Measurements from ENCODE around the gene ZCCHC7.
"Not testable (repeated sequence)": the region's sequence is repeated elsewhere in the genome, so short reads cannot be mapped to it uniquely, and the experiment has no call there.

Gene ZCCHC7

DNA sequence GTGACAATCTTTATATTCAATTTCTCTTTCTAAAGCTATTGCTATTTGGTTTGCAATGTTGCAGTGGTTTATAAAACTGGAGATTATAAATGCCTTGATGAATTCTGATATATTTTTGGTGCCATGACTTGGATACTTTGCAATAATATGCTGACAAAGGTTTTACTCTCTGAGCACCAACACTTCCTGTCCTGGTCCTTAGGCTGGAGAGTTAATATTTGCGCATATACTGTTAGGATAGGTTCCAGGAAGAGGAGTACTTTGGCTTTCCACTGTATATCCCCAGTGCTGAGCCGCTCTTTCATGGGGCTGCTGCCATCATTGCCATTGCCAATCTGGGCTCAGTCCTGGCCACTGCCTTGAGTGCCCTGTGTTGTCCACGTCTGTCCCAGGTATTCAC lies 139.6 kb downstream of the ZCCHC7 start:
- no peak for FAIRE-seq

DNA sequence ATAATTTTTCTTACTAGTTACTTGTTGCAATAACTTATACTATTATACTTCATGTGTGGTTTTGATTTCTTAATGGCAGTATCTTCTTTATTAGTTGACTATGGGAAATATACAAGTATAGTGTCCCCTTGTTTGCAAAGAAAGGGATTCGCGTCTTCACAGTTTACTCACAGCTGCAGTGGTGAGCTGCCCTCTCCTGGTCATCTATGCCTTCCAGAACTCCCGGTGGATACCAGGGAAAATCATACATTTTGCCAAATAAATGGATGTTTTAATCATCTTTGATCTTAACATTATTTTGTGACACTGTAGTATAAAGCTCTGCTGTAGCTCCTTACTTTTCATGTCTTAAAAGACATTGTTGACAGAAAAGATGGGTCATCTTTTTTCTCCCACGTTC lies 142.0 kb downstream of the ZCCHC7 start:
- no peak for FAIRE-seq

DNA sequence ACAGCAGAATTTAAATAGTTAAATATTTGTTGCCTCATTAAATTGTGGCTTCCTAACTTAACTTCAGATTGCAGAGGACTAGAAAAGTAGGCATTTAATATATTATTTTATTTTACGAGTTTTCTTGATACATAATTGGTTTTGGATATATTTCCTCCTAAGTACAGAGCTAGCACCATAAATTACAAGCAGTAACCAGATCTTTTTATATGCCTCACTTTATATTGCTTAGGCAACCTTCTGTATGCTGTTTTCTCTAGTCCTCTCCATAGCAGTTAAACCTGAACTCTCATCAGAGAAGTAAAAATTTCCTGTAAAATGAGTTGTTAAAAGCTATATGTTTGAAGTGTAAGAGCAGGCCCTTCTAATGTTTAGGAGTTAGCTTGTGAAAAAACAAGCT lies 144.2 kb downstream of the ZCCHC7 start:
- no peak for FAIRE-seq

DNA sequence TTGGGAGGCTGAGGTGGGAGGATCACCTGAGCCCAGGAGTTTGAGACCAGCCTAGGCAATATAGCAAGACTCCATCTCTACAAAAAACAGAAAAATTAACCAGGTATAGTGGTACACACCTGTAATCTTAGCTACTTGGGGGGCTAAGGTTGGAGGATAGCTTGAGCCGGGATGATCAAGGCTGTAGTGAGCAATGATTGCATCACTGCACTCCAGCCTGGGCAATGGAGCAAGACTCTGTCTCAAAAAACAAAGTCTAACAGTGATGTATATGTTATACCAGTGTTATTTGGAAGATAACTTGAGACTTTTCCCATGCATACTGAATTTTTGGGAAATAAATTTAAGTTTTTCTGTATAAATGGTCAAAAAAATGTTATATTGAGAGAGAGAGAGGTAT lies 146.3 kb downstream of the ZCCHC7 start:
- no peak for FAIRE-seq

DNA sequence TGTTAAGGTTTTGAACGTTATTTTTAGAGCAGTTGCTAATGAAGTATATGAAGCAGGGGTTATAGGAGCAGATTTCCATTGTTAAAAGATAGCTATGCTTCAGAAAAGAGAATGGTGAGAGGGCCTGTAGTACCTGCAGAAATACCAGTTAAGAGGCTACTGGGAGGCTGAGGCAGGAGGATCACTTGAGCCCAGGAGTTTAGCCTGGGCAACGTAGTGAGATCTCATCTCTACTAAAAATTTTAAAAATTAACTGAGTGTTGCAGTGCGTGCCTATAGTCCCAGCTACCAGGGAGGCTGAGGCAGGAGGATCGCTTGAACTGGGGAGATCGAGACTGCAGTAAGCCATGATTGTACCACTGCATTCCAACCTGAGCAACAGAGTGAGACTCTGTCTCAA lies 148.8 kb downstream of the ZCCHC7 start:
- FAIRE-seq = no peak

DNA sequence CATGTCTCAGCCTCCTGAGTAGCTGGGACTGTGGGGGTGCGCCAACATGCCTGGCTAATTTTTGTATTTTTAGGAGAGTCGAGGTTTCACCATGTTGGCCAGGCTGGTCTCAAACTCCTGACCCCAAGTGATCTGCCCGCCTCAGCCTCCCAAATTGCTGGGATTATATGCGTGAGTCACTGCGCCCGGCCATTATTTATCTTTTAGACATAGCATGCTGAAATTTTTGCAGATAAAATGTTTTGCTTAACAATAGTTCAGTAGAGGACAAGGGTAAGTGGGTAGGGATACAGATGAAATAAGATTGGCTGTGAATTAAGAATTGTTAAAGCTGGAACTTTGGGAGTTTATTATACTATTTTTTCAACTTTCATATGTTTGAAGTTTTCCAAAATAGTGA lies 151.3 kb downstream of the ZCCHC7 start:
- FAIRE-seq = no peak

DNA sequence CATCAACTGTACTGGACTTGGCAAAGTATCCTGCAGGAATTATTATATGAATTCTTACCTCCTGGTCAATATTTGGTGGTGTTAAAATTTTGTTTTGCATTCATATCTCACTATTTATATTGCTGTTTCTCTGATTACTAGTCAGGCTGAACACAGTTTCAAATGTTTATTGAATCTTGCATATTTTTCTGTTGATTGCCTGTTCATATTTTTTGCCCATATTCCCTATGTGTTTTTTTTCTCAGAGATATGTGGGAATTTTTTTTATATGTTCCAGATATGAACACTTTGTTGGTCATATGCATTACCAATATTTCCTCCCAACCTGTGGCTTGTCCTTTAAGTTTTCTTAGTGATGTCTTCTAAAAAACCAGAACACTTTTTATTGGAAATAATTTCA lies 153.2 kb downstream of the ZCCHC7 start:
- FAIRE-seq = no peak

DNA sequence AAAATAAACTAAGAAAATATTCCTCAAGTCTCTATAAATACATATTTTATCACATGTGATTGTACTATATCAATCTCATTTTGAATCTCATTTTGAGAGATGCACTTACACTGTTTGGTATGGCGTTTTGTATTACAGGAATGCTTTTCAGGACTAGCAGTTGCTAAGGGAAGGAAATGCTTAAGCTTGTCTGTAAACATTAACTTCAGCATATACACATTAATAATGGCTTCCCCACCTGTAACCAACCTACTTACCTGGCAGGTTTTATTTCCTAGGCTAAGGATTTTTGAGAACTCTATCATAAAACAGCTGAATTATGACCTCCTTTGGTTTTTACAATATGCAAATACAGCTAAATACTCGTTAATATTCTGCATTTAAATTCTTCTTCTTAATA lies 161.2 kb downstream of the ZCCHC7 start:
- no peak for FAIRE-seq

DNA sequence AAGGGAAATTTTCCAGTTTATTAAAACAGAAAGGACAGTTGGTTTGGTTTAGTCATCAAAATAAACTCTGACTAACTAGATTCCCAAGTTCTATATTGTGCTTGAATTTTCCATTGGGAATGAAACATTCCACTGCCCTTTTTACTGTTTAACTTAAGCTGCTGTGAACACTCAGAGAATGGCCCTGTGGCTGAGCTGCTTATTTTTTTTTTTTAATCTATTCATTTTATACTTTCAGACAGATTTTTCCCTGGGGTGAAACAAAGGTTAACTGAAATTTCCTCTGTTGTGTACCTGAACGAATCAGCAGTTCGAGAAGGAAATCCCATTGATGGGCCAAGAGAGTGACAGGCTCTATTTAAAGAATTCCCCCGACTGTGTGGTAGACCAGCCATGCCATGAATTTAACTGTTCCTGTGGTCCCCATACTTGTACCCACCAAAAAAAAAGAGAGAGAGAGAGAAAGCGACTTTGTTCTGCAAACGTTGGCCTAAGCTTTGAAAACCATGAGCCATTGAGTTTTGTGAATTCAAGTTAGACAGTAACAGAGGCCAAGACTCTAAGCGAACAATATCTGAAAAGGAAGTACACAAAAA lies 163.5 kb downstream of the ZCCHC7 start:
- FAIRE-seq = no peak

DNA sequence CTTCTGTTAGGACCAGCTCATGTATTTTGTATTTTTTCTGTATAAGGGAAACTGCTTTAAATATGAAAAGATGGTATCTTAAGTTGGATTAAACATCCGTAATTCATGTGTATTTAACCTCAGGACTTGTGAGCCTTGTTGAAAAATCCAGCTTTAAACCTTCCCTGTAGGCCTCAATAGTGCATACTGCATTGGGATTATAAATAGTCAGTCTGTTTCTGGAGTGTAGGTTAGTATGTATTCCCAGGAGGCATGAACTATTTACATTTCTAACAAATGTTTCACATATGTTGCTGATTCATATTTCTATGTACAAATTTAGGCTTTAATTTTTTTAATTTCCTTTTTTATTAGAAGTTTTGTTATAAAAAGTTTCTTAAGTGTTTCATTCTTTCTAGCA lies 164.3 kb downstream of the ZCCHC7 start:
- FAIRE-seq = no peak

DNA sequence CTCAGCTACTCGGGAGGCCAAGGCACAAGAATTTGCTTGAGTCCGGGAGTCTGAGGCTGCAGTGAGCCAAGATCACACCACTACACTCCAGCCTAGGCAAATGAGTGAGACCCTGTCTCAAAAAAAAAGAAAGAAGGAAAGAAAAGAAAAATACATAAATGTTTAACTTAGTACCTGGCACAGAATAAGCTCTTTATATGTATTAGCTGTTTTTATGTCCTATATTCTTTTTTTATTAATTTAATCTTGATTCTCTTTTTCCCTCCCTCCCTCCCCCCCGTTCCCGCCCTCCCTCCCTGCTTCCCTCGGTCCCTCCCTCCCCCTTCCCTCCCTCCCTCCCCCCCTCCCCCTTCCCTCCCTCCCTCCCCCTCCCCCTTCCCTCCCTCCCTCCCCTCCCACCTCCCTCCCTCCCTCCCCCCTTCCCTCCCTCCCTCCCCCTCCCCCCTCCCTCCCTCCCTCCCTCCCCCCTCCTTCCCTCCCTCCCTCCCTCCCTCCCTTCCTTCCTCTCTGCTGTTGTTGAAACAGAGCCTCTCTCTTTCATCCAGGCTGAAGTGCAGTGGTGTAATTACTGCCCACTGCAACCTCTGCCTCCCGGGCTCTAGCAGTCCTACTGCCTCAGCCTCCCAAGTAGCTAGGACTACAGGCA lies 166.3 kb downstream of the ZCCHC7 start:
- no peak for FAIRE-seq

DNA sequence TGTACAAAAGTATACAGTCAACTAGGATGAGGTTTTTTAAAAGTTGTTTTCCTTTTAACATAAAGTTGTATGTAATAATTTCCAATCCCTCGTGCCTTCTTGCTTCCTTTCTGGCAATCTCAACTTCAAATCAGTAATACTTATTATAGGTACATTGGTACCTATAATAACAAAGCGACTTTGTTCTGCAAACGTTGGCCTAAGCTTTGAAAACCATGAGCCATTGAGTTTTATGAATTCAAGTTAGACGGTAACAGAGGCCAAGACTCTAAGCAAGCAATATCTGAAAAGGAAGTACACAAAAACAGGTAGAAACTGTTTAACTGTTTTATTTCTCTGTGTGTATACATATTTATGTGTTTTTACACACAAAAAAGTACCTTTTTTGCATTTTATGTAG lies 166.9 kb downstream of the ZCCHC7 start:
- FAIRE-seq = peak; percentile 8

DNA sequence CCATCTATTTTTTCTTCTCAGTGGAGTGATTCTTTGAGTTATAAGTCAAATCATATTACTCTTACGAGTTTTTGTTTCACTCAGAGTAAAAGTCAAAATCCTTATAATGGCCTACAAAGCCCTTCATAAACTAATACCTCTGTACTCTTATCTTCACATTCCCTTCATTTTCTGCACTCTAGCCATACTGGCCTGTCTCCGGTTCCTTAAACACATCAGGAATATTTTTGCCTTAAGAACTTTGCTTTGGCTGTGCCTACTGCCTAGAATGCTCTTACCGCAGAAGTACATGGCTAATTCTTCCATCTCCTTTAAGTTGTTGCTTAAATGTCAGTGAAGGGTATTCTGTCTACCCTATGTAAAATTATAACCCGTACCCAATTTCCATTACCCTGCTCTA lies 169.3 kb downstream of the ZCCHC7 start:
- no peak for FAIRE-seq

DNA sequence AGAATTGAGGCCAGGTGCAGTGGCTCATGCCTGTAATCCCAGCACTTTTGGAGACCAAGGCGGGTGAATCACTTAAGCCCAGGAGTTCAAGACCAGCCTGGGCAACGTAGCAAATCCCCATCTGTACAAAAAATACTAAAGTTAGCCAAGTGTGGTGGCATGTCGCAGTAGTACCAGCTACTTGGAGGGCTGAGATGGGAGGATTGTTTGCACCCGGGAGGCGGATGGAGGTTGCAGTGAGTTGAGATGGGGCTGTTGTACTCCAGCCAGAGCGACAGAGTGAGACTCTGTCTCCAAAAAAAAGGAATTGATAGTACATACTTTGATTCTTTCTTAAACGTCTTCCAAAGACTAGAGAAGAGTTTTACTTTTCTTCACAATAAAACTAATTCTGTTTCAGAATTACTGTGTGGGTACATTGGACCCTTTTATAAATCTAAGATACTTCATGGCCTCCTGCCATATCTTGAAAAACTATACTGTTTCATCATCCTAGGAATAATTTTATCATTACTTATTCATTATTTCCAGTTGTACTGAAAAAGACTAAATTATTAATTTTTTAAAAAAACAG lies 170.1 kb downstream of the ZCCHC7 start:
- FAIRE-seq = no peak

DNA sequence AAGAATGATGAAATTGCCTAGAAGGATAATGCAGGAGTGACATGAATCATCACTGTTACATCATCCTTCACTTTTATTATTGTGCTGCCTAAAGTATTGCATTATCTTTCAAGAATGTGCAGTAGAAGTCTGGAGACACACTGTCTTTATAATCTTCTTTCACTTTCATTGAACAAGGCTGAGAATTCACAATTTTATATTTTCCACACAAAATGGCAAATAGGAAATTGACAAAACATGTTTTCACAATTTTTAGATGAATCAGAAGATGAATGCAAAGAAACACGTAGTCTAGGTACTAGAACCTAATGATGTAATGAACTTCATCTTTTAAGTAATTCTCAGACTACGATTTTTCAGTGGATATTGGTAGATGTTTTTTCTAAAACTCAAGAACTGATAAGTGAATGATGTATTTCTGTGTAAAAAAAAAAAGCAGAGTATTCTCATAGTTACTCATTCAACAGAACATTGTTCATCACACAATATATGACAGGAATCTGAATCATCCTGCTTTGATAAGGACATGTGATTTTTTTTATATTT lies 170.6 kb downstream of the ZCCHC7 start:
- no peak for FAIRE-seq

DNA sequence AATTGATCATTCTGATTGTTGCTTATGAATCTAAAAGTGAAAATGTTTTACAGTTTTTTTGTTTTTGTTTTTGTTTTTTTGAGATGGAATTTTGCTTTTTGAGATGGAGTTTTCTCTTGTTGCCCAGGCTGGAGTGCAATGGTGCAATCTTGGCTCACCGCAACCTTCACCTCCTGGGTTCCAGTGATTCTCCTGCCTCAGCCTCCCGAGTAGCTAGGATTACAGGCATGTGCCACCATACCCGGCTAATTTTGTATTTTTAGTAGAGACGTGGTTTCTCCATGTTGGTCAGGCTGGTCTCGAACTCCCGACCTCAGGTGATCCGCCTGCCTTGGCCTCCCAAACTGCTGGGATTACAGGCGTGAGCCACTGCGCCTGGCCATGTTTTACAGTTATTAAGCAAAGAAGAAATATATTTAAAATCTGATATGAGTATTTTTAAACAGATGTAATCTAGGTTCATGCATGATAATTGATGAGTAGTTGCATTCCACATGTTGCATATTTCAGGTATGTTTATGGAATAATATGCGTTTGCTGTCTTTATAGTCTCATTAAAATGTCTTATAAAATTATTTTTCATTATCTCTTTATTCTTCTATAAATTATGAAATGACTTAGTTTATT lies 171.4 kb downstream of the ZCCHC7 start:
- FAIRE-seq = not testable (repeated sequence)

DNA sequence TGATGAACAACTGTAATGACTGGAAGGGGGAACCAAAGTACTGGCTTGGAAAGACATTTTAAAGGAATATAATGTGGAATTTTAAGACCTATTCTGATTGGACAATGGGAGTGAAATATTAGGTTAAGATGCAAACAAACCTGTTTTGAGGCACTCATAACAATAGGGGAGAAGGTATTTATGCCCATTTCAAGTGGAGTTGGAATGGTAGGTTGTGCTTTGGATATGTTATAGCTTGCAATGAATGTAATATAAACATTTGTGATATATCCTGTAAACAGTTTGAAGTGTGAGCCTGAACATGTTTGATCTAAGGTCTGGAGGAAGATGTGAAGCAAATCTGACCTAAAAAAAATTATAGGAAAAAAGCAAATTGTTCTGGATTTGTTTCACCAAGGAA lies 172.5 kb downstream of the ZCCHC7 start:
- no peak for FAIRE-seq

DNA sequence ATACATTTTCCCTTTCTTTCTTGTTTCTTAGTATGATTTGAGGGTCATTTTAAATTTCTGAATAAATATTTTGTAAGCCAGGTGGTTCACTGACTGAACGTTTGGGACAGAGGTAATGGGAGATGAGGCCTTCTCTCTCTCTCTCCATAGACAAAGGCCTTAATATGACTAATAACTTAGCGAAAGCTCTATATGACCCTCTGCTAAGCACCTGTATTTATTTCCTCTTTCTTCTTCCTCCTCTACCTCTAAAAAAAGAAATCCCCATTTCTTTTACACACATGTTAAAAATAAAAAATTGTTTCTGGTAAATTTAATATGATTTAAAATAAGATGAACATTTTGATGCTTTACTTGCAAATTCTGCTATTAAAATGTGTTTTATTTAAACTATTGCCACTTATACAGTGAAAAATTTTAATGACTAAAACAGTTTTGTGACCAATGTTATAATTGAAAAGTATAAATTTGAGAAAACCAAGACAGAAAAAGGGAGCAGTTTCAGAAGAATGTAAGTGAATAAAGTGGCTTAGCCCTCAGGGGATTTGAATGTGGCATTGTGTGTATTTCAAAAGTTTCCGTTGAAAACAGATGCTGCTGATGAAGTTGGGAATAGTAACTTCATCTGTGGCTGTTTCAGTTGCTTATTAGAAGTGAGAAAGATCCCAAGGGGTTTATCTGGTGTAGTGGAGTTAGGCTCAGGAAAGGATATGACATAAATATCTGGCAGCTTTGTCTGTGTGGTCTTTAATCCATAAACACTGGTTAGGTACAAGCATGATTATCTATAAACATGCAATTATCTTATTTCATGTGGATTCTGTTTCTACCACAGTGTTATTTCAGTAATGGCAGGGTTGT lies 173.5 kb downstream of the ZCCHC7 start:
- FAIRE-seq = no peak

DNA sequence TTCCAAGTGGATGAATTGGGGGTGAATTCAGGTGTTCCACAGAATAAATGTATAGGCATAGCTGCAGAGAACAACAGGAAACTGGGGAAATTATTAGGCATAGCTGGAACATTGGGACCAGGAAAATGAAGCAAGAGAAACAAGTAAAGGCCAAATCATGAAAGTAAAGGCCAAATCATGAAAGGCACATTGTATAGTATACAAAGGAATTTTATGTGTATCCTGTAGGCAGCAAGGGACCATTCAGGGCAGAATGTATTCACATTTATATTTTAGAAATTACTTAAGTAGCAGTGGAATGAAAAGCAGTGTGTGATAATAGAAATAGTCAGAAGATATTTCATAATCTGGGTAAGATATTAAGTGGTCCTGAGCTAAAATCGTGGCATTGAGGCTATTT lies 174.8 kb downstream of the ZCCHC7 start:
- FAIRE-seq = no peak

DNA sequence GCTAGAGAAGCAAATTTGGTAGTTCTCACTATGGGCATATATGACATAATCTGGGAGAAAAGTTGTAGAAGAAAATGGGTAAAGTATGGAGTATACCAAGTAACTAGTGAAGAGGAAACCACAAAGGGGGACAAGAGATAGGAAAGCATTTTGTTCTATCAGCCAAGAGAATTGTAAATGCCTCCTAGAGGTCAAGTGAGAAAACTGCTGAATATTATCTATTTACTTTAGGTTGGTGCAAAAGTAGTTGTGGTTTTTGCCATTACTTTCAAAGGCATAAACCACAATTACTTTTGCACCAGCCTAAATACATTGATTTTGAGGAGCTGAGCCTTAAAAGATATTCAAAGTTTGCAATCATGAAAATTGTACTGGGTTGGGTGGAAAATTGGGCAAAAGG lies 175.4 kb downstream of the ZCCHC7 start:
- FAIRE-seq = no peak

DNA sequence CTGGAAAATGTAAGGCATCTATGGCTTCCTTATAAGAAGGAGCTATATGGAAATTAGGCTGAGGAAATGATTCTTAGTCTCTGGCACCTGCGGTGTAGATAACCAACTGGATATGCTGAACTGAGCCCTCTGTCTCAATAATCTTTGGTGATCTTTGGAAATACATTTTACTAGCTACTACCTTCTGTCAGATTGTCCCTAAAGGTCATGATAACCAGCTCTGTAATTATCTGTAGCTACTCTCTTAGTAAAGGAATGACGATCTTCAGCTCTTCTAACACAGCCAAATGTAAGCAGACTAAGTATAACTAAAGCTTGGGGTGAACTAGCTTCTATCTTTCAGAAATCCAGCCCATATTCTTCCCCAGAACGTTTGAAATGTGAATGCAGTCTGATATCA lies 177.2 kb downstream of the ZCCHC7 start:
- no peak for FAIRE-seq

DNA sequence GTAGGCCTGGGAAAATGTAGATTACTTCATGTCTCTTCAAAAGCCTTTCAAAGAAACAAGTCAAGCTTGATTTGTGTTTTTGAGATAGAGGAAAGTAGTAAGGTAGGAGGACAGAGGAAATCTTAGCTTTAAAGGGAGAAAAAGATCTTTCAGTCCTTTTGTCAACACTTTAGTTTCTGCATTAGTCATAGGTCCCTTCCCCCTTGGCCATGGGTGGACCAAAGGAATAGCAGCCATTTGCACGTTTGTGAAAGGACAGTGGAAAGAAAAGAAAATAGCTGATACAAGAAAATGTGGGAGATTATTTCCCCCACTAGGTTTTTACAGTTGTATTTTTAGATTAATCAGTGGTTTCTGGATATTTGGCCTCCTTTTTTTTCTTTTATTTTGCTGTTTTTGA lies 180.2 kb downstream of the ZCCHC7 start:
- no peak for FAIRE-seq
